GM06990 (cell line): ENCODE data around the gene HLCS.

Source experiments
- DNase-seq: peaks from one replicate; pipeline ENCODE4 v3.0.0-alpha.2; 2011; ENCODE audit not compliant: insufficient read length; ENCODE audit errors: extremely low read depth
- H3K27me3 ChIP-seq: replicated peaks from 2 replicates; pipeline ENCODE4 v1.6.0; 2011; ENCODE audit warnings: low read length; ENCODE audit not compliant: control insufficient read depth, insufficient read depth
- H3K36me3 ChIP-seq: 2 replicates; pipeline ENCODE4 v1.5.1; 2011; ENCODE audit warnings: low read length; ENCODE audit not compliant: control insufficient read depth, insufficient read depth
- H3K4me3 ChIP-seq: replicated peaks from 2 replicates; pipeline ENCODE4 v1.5.1; 2011; ENCODE audit warnings: low read depth, mild to moderate bottlenecking, control low read depth, low read length
- CTCF ChIP-seq: IDR thresholded peaks from 2 replicates; pipeline ENCODE4 v1.5.1; 2011; ENCODE audit warnings: low read length, control low read depth, mild to moderate bottlenecking, inconsistent platforms; ENCODE audit not compliant: insufficient read depth, poor library complexity, severe bottlenecking

Gene HLCS

GRCh38 chr21:36719614-36720013, 246.9 kb downstream of the HLCS start:
- no peaks in the 10 kb centered on the region for H3K36me3 ChIP-seq
- no peak overlapping the region for H3K4me3 ChIP-seq
- no peak for TF ChIP-seq CTCF
- DNase-seq: no peak
- H3K27me3 ChIP-seq: peaks cover 3% of the 10 kb centered on the region

GRCh38 chr21:36718951-36719501, 247.4 kb downstream of the HLCS start:
- no peak for TF ChIP-seq CTCF
- no peak for DNase-seq

GRCh38 chr21:36717976-36718375, 248.5 kb downstream of the HLCS start:
- H3K36me3 ChIP-seq: no peaks in the 10 kb centered on the region
- TF ChIP-seq CTCF: no peak
- H3K27me3 ChIP-seq: peaks cover 3% of the 10 kb centered on the region
- DNase-seq: no peak
- H3K4me3 ChIP-seq: no peak overlapping the region

More at GRCh38 chr21:36718951-36719501, 247.4 kb downstream of the HLCS start:
- Histone ChIP-seq H3K4me3 (no peak overlapping the region), H3K36me3 (no peaks in the 10 kb centered on the region), H3K27me3 (peaks cover 3% of the 10 kb centered on the region)

GRCh38 chr21:36716836-36717235, 249.6 kb downstream of the HLCS start:
- DNase-seq: no peak
- no peak overlapping the region for H3K4me3 ChIP-seq
- H3K36me3 ChIP-seq: no peaks in the 10 kb centered on the region
- peaks cover 3% of the 10 kb centered on the region for H3K27me3 ChIP-seq
- TF ChIP-seq CTCF: no peak

- TF ChIP-seq CTCF: no peak
- no peak overlapping the region for H3K4me3 ChIP-seq
- DNase-seq: no peak
- H3K27me3 ChIP-seq: peaks cover 3% of the 10 kb centered on the region
- no peaks in the 10 kb centered on the region for H3K36me3 ChIP-seq
Observed at GRCh38 chr21:36716387-36716786, 250.1 kb downstream of the HLCS start.

GRCh38 chr21:36713746-36714145, 252.7 kb downstream of the HLCS start:
- DNase-seq: no peak
- Histone ChIP-seq H3K36me3 (no peaks in the 10 kb centered on the region), H3K4me3 (no peak overlapping the region), H3K27me3 (no peaks in the 10 kb centered on the region; the same call in none of the 2 replicates)
- no peak for TF ChIP-seq CTCF
